NCI-H1105 (cell line): Measurements from ENCODE around the gene HIPK4.
"Not testable (repeated sequence)": the region's sequence is repeated elsewhere in the genome, so short reads cannot be mapped to it uniquely, and the experiment has no call there.

Source experiments
- DNase-seq: peaks from one replicate; lab custom pipeline; 2025; lab: John Stamatoyannopoulos, UW

The HIPK4 gene

DNA sequence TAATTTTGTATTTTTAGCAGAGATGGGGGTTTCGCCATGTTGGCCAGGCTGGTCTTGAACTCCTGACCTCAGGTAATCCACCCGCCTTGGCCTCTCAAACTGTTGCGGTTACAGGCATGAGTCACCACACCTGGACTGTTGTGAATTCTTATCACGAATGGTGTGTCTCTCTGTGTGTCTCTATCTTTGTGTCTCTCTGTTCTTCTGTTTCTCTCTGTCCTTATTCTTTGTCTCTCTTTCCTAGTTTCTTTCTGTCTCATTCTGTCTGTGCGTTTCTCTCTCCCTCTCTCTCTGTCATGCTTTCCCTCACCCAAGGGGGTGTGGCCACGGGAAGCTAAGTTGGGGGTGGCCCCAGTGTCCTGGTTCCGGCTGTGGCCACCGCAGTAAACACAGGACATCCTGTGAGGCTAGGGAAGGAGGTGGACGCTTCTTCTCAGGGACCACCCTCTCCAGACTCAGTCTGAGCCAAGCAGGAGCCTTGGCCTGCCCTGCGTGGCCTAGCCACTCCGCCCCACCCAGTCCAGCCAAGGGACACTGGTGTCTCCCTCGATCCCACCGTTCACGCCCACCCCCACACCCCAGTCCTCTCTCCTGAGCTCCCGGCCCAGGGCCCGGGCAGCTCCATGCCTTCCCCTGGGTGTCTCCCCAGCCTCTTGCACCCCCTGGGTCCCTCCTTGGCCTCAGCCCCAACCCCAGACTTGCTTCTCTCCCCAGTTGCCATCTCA, 27.1 kb upstream of the HIPK4 start:
- no peak for DNase-seq

DNA sequence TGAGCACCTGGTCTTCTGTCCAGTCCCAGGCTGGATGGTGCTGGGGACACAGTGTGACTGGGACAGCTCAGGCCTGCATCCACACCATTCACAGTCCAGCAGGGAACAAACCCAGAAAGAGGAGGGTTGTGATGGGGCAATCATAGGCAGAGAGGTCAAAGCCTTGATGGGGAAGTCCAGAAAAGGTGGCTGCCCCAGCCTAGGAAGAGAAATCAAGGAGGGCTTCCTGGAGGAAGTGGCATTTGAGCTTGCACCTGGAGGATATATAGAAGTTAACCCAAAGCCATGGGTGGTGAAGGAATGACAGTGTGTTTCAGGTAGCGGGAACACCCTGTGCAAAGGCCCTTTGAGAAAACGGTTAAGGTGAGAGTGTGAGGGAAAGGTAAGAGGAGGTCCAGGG, 25.8 kb upstream of the HIPK4 start:
- no peak for DNase-seq

DNA sequence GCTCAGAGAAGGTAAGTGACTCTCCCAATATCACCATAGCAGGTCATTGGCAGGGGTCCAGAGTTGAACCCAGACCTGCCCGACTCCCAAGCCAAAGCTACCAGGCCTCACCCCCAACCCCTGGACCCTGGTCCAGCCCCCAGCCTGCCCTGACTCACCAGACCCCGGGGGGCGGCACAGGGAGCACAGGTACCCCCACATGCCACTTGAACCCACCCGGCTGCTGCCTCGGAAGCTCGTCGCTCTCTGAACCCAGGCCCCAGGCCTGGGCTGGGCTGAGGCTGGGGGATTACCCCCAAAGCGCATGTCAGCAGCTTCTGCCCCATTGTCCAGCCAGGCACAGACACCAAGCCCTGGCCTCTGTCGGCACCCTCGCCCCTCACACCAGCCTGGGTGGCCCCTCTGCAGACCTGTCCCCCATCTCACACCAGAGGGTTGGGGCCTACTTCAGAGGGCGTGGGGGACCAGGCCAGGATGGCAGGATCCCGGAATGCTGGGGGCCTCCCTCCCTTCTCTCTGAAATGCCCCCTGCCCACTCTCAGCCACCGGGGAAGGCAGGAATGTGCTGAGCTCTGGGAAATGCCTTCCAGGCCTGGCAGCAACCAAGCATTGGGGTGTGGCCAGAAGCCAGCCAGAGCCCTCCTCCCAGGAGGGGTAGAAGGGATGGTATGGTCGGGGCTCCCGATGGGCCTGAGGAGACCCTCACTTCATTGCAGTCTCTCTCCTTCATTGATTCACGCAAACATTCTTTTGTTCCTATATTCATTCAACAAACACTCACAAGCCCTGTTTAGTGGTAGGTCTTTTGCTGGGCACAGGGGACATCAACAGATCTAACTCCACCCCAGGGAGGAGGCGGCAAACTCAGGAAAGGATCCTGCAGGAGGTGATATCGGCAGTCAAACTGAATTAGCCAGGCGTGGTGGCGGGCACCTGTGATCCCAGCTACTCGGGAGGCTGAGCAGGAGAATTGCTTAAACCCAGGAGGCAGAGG, 24.9 kb upstream of the HIPK4 start:
- DNase-seq = no peak

DNA sequence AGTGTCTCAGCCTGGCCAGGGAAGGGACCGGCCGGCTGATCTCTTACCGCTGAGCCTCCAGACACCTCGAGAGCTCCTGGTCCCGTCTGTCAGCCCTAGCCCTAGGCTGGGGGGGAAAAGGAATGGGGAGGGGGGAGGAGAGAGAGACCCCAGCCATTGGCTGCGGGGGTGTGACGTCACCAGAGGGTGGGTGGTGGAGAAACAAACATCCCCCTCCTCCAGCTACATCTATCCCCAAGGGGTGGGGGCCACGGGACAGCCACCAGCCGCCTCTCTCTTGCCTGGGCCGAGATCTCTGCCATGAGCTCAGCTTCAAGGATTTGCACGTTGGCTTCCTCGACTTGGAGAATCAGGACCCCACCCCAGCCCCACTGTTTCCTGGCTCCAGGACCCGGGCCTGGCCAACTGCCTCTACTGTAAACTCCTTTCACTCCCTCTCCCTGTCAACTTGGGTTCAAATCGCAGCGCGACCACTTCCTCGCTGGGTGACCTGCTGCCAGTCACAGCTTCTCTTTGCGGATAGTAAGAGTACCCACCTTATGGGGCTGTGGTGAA, 23.4 kb upstream of the HIPK4 start, which contains the start of gene PRX:
Gene PRX, minus strand, starts transcription at position 88 of the 555 bp plus-strand sequence. CDS start 5,446 bp downstream, outside the sequence.
- no peak for DNase-seq

DNA sequence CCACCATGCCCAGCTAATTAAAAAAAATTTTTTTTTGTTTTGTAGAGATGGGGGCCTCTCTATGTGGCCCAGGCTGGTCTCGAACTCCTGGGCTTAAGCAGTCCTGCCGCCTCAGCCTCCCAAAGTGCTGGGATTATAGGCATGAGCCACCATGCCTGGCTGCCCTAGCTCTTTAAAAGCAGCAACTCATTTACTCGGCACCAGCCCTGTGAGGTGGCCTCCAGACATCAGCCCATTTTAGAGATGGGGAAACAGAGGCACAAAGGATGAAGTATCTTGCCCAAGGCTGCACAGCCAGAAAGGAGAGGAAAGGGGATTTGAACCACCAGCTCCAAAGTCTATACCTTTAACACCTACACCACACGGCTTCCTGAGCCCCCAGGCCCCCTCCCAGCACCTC, 22.9 kb upstream of the HIPK4 start:
- no peak for DNase-seq

DNA sequence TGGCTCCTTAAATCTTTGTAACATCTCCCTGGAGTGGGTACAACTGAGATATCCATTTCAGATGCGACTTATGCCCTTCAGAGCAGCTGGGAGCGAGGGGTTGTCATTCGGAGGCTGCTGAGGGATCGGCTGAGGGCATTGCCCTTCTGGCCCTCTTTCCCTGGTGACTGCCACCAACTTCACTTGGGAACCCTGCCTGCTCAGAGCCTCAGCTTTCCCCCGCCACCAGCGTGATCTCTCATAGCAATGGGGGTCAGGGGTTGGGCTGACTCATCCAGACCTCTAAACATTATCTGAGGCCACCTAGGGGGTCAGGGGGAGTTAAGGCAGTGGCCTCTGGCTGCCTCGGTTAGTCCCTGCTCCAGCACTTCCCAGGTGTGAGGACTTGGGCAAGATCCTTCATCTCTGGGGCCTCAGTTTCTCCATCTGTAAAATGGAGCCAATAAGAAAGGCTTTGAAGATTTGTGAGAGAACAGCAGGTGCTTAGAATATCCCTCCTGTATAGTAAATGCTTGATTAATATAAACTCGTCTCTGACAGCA, 22.0 kb upstream of the HIPK4 start:
- no peak for DNase-seq

DNA sequence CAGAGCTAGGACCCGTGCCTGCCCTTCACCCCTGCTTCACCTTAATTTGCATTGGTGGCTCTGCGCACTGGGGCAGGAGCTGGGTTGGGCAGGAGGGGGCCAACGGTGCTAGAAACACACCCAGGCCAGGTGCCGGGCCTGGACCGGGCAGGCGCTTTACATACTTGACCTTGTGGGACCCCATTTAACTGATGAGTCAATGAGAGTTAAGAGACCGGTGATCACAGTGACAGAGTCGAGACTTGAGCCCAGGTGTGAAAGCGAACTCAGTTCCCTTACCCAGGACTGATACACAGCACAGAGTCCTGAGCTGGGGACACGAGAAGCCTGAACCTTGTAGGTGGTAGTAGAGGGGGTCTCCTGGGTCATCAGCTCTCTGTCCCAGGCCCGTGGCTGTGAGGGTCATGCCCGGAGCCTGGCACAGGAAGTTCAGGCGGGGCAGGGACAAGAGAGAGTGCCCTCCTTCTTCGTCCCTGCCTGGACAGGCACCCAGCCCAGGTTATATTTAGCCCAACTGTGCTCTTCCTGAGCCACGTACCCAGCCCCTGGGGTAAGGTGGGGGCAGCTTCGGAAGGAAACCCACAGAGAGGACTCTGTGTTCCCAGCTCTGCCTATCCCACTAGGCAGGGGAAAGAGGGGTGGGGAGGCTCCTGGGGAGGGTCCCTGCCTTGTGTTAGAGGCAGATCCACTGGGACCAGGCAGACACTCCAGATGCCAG, 21.3 kb upstream of the HIPK4 start:
- DNase-seq = no peak

DNA sequence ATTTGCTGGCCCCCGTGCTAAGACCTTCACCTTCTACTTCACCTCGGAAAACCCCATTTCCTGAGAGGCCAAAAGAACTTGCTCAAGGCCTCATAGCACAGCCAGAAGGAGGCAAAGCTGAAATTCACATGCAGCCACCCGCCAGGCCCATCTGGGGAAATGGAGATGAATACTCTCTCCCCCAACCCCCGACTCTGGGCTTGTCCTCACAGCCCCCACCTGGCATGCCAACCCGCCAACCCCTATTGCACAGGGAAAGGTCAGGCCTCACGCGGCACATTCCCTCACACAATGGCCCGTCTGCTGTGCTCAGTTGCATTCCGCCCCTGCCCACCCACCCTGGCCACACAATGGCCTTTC, 20.0 kb upstream of the HIPK4 start:
- no peak for DNase-seq

DNA sequence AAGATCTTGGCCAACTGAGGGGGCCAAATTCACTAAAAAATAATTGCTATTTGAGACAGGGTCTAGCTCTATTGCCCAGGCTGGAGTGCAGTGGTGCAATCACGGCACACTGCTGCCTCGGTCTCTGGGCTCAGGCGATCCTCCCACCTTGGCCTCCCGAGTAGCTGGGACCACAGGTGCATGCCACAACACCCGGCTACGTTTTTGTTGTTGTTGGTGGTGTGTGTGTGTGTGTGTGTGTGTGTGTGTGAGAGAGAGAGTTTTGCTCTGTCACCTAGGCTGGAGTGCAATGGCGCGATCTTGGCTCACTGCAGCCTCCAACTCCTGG, 18.6 kb upstream of the HIPK4 start:
- DNase-seq = not testable (repeated sequence)

DNA sequence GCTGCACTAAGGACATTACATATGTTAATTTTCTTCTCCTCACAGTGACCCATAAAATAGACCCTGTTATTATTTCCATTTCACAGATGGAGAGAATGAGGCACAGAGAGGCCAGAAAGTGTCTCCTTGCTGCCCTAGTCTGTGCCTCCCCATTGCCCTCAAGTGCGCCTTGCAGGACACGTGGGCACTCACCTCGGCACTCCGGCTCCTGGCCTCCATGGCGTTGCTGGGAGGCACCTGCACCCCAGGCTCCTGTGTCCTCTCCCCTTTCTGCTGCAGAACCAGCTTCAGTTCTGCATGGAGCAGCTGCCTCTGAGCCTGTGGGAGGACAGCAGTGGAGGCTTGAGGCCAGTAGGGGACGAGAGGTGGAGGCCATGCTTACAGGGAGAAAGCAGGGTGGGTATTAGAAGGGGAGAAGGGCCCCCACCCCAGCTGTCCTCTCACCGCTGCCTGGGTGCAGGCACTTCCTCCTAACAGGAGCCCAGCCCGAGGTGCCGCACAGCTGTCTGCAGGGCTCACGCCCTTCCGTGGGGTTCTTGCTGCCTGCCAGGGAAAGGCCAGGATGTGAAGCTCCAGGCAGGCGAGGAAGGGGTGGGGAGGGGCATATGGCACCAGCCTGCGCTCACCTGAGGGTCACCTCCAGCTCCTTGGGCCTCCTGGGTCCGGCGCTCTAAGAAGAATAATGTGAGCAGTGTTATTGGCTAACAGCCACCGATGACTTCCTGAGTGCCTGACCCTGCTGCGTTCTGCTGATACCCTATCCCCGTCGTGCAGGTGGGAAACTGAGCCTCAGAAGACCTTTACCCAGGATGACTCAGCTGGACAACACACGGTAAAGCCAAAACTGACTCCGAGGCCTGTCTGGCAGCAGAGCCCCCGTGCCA, 18.0 kb upstream of the HIPK4 start:
- no peak for DNase-seq

DNA sequence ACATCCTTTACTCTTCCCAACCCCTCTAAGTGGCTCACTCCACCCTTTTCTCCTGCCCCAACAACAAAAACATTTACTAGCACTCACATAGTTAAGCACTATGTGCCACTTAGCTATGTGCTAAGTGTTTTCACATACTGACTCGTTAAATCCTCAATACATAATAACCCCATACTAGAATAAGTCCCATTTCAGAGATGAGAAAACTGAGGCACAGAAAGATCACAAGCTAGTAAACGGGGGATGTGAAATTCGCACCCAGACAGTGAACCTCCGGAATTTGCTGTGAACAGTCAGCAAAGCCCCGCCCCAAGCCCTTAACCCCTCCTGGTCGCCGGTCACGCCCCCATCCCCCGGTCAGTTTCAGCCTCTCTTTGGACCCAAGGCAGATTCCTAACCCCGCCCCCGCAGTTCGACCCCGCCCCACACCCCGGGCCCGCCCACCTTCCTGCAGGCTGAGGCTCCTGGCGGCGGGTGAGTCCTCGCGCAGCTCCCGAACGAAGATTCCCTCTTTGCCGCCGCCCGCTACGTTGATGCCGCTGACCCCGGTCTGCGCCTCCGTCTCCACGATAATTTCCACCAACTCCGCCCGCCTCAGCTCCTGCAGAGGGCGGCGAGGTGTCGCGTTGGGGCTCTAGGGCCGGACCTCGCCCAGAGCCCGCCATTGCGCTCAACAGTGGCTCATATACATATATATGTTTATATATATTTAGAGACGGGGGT, 13.4 kb upstream of the HIPK4 start:
- DNase-seq = peak; percentile 30

DNA sequence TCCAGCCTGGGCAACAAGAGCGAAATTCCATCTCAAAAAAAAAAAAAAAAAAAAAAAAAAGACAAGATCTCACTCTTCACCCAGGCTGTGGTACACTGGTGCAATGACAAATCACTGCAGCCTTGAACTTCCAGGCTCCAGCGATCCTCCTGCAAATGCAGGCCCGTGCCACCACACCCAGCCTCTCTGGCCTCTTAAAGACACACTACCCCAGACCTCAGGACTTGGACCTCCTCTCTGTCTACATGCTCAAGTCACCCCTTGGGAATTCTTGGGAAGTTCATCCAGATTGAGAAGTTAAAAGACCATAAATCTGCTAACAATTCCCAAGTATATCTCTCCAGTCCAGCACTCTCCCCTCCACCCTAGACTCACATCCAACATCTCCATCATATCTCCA, 10.6 kb upstream of the HIPK4 start:
- DNase-seq = no peak

DNA sequence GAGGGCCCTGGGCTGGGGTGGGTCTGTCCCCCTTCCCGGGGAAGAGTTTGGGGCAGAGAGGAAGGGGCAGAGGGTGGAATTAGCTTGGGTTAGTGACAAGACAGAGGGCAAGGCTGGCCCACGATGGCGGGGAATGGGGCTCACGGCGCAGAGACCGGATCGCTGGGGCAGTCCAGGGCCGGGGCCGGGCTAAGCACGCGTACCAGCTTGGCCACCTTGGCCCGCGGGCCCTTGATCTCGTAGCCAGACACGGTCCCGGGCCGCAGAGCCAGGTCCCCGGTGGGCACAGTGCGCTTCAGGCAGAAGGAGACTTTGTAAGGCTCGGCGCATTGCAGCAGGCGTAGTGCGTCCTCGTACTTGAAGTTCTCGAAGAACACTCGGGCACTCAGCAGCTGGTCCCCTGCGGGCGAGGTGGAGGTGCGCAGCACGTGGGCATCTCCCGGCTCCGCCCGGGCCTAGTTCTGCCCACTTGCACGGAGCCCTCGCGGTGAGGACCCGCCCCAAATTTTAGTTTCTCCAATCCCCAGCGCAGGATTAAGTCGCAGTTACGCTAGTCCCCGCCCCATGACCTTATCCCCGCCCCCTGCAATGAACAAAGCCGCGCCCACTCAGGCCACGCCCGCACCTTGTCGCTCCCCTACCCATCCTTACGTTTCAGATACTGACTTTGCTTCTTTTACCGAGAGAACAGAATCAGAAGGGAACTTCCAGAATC, 8.6 kb upstream of the HIPK4 start:
- peak; percentile 7 for DNase-seq

DNA sequence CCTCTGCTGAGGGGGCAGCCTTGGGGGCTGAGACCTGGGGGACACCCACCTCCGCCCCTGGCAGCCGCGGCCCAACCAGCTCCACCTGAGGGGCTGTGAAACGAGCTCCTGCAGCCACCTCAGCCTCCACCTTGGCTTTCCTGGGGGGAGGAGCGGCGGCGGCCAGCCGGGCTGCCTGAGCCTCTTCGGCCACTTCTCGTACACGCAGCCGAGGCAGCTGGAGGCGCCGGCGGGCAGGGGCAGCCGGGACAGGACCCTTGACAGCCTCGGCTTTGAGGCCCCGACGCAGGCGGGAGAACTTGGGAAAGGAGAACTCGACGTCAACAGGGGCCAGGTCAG, 7.6 kb upstream of the HIPK4 start:
- DNase-seq = no peak

DNA sequence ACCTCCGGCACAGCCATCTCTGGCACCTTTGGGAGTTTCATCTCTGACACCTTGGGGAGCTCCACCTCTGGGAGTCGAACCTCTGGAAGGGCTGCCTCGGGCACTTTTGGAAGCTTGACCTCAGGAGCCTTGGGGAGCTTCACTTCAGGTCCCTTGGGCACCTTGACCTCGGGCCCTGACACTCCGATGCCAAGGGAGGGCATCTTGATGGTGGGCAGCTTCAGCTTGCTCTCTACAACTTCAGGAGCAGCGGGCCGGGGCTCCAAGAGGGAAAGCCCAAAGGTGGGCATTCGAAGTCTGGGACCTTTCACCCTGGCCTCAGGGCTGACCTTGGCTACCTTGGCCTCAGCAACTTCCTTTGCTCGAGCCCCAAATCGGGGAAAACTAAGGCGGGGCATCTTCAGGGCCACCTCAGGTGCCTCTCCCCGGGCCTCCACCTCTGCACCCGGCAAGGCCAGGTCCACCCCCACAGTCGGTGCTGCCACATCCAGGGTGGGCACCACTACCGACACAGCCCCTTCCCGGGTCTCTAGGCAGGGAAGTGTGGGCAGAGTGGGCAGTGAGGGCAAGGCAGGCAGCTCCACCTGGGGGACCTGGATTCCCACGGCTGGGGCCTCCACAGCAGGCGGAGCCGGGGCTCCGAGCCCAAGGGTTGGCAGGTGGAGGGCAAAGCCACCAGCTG, 7.0 kb upstream of the HIPK4 start:
- DNase-seq = no peak

DNA sequence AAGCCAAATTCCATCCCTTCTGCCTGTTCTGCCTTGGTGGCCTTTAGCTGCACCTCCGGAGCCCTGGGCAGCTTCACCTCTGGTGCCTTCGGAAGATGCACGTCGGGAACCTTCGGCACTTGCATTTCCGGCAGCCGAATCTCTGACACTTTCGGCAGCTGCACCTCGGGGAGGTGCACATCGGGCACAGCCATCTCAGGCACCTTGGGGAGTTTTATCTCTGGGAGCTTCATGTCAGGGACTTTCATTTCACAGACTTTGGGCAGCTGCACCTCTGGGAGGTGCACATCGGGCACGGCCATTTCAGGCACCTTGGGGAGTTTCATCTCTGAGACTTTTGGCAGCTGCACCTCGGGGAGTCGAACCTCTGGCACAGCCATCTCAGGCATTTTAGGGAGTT, 6.0 kb upstream of the HIPK4 start:
- DNase-seq = no peak

DNA sequence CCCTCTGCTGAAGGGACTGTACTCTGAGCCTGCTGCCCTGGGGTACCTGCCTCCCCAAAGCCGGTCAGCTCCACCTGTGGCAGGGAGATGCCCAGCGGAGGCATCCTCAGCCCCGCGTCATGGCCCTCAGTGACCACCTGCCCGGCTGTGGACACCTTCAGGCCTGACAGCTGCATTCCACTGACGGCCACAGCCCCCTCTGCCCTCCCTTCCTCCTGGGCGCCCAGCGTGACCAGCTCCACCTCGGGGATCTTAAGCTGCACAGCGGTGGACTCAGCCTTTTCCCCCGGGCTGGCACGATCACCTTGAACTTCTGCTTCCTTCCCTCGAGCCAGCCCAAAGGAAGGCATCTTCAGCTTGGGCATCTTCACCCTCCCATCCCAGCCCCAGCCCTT, 4.8 kb upstream of the HIPK4 start:
- no peak for DNase-seq

DNA sequence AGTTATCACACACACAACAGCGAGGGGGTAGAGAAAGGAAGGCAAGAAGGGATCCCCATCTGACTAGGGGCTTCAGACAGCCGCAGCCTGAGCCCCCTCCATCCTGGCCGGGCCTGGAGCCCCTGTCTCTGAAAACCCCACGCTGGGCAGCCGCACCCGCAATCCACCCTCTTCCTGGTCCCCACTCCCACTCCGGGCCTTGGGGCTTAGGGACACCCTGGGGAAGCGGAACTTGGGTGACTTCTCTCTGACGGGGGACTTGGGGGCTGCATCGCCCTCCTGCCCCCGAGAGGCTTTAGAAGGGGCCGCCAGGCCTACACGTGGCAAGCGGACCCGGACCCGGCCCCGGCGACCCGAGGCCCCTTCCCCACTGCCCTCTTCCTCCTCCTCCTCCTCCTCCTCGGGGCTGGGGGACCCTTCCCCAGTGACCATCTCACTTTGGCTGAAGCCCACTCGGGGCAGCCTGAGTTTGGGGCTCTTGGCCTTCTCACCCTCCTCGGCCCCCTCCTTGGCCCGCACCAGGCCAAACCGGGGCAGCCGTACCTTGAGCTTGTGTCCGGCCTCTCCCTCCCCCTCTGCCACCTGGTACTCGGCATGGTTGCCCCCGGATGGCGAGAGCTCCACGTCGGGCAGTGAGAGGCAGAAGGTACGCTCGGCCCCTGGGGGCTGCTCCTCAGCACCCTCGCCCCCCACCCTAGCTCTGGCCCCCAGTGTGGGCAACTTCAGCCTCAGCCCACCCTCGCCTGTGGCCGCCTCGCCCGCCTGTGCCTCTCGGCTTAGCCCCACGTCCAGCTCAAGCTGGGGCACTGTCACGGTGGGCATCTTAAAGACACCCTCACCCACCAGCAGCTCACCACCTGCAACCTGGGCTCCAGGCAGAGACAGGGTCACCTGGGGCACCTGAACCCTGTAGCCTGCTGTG, 4.2 kb upstream of the HIPK4 start:
- DNase-seq = no peak
